Activated B cell treated with CpG ODN at 0.5 μM for 24 hours (primary cell): ENCODE data around the gene PRR14L. TPM values are rescaled to one million over a fixed set of nuclear protein-coding genes. Genes with fewer than 3 reads are reported as not detected.
"Not testable (repeated sequence)": the region's sequence is repeated elsewhere in the genome, so short reads cannot be mapped to it uniquely, and the experiment has no call there.

Experiments used
- ATAC-seq: fragments of 200-7000 bp; cut with Tn5 transposase; one replicate; pipeline ENCODE4 v1.10.0; 2021; ENCODE audit warnings: low read depth, mild to moderate bottlenecking, moderate library complexity
- CTCF ChIA-PET: fragments of 350-600 bp; sonication (Branson Sonifier 250); formaldehyde crosslinking; loops from one replicate; lab custom pipeline; 2021; ENCODE audit warnings: antibody characterized with exemption; lab: Charles Lee
- POLR2A ChIA-PET: fragments of 350-600 bp; sonication (Branson Sonifier 250); formaldehyde crosslinking; loops from one replicate; lab custom pipeline; 2021; ENCODE audit warnings: antibody characterized with exemption; lab: Charles Lee
- DNase-seq: peaks from one replicate; pipeline ENCODE4 v3.0.0; 2022
- H3K27ac Mint-ChIP-seq: one replicate; pipeline ENCODE4 v1.8.0; 2020; ENCODE audit warnings: mixed read lengths
- H3K27me3 Mint-ChIP-seq: one replicate; pipeline ENCODE4 v1.8.0; 2021; ENCODE audit warnings: mixed read lengths
- H3K36me3 Mint-ChIP-seq: one replicate; pipeline ENCODE4 v1.8.0; 2021; ENCODE audit warnings: low read depth, mixed read lengths
- H3K4me1 Mint-ChIP-seq: one replicate; pipeline ENCODE4 v1.8.0; 2021; ENCODE audit warnings: mixed read lengths
- H3K4me3 Mint-ChIP-seq: one replicate; pipeline ENCODE4 v1.8.0; 2020; ENCODE audit warnings: mild to moderate bottlenecking, mixed read lengths
- H3K9me3 Mint-ChIP-seq: one replicate; pipeline ENCODE4 v1.8.0; 2020; ENCODE audit warnings: mixed read lengths
- intact Hi-C: fragments of 100-400 bp; cut with micrococcal nuclease; formaldehyde crosslinking; loops from one replicate; pipeline ENCODE4 v1.15.1; 2024
- total RNA-seq: library from RNA; stranded (reverse); gene quantifications from 2 replicates; pipeline ENCODE4 v1.2.3, GENCODE V29; 2022
- TF ChIP-seq, protein P1 (sequence below): fragments of 200-600 bp; IDR thresholded peaks from one replicate; pipeline ENCODE4 v1.8.0; 2022; ENCODE audit warnings: antibody characterized with exemption, mild to moderate bottlenecking

The PRR14L gene
- total RNA-seq, 1 donor from 2014 or later: 59.5 TPM

DNA sequence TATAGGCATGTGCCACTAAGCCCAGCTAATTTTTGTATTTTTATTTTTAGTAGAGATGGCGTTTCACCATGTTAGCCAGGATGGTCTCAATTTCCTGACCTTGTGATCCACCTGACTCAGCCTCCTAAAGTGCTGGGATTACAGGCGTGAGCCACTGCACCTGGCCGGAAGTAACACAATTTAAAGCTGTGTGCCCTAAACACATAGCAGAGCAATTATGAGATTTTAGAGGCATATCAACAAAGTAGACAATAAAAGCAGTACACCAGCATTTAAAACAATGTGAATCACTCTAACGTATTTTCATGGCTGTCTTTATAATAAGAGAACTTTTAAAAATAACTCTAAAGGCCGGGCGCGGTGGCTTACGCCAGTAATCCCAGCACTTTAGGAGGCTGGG is 42.4 kb downstream of the PRR14L start:
- TF ChIP-seq, protein P1, sequence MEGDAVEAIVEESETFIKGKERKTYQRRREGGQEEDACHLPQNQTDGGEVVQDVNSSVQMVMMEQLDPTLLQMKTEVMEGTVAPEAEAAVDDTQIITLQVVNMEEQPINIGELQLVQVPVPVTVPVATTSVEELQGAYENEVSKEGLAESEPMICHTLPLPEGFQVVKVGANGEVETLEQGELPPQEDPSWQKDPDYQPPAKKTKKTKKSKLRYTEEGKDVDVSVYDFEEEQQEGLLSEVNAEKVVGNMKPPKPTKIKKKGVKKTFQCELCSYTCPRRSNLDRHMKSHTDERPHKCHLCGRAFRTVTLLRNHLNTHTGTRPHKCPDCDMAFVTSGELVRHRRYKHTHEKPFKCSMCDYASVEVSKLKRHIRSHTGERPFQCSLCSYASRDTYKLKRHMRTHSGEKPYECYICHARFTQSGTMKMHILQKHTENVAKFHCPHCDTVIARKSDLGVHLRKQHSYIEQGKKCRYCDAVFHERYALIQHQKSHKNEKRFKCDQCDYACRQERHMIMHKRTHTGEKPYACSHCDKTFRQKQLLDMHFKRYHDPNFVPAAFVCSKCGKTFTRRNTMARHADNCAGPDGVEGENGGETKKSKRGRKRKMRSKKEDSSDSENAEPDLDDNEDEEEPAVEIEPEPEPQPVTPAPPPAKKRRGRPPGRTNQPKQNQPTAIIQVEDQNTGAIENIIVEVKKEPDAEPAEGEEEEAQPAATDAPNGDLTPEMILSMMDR: no peak
- ChIA-PET CTCF (no interaction called here), POLR2A (interaction anchor here (0.7 kb wide), 1 partner anchor 16 kb away, joined by 3 read pairs; no protein-coding TSS in a partner anchor)
- Mint-ChIP-seq H3K4me1 (no peaks in the 10 kb centered on the region), H3K27me3 (no peaks in the 10 kb centered on the region), H3K9me3 (no peaks in the 10 kb centered on the region), H3K27ac (no peak overlapping the region), H3K4me3 (no peak overlapping the region), H3K36me3 (peaks cover 48% of the 10 kb centered on the region)
- intact Hi-C loops: no loop called here
- DNase-seq (no peak), ATAC-seq (no peak)

DNA sequence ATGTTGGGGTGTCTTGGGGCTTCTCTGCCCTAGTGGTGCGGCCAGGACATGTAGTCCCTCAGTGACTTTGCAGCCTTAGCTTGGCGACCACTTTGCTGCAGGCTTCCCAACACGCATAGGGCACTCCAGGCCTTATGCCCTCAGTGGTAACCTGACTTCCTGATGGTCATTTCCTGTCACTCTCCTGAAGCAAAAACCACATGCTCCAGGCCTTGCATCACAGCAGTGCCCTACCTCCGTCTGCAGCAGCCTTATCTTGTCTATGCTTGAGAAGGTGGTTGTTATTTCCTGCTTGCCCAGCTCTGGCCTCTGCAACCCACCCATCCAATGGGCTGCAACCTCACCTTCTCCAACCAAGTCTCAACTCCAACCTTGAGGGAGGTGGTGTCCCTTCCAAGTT is 54.5 kb downstream of the PRR14L start:
- DNase-seq (no peak), ATAC-seq (no peak)
- H3K27ac Mint-ChIP-seq: no peak overlapping the region
- H3K27me3 Mint-ChIP-seq: no peaks in the 10 kb centered on the region
- intact Hi-C loops: no loop called here
- no peaks in the 10 kb centered on the region for H3K9me3 Mint-ChIP-seq
- CTCF ChIA-PET: interaction anchor here (0.9 kb wide), 1 partner anchor 30 kb away, joined by 4 read pairs; no protein-coding TSS in a partner anchor
- TF ChIP-seq, protein P1: no peak
- no peaks in the 10 kb centered on the region for H3K4me1 Mint-ChIP-seq
- POLR2A ChIA-PET: no interaction called here
- peaks cover 77% of the 10 kb centered on the region for H3K36me3 Mint-ChIP-seq
- no peak overlapping the region for H3K4me3 Mint-ChIP-seq

DNA sequence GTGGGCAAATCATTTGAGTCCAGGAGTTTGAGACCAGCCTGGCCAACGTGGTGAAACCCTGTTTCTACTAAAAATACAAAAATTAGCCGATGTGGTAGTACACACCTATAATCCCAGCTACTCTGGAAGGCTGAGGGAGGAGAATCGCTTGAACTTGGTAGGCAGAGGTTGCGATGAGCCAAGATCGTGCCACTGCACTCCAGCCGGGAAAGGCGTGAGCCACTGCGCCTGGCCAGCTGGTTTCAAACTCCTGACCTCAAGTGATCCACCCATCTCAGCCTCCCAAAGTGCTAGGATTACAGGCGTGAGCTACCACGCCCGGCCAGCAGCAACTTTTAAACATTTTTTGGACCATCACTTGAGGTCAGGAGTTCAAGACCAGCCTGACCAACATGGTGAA is 55.9 kb downstream of the PRR14L start:
- peaks cover 68% of the 10 kb centered on the region for H3K36me3 Mint-ChIP-seq
- H3K4me3 Mint-ChIP-seq, H3K4me1 Mint-ChIP-seq, H3K27ac Mint-ChIP-seq, ATAC-seq, H3K9me3 Mint-ChIP-seq, H3K27me3 Mint-ChIP-seq, intact Hi-C loops, POLR2A ChIA-PET, DNase-seq, CTCF ChIA-PET: not testable (repeated sequence)

DNA sequence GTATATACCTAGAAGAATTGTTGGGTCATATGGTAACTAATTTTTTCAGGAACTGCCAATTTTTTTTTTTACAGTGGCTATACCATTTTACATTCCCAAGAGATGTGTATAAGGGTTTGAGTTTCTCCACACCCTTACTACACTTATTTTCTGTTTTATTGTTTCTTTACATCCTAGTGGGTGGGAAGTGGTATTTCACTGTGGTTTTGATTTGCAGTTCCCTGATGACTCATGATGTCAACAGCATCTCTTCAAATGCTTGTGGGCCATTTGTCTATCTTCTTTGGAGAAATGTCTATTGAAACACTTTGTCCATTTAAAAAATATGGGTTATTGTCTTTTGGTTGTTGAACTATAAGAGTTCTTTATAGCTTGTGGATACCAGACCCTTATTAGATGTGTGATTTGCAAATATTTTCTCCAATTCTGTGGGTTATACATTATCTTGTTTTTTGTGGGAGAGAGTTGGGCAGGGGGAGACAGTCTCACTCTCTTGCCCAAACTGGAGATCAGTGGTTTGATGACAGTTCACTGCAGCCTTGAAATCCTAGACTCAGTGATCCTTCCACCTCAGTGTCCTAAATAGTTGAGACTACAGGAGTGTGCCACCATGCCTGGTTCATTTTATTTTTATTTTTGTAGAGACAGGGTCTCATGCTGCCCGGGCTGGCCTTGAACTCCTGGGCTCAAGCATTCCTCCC is 57.6 kb downstream of the PRR14L start:
- peaks cover 64% of the 10 kb centered on the region for H3K36me3 Mint-ChIP-seq
- H3K9me3 Mint-ChIP-seq: no peaks in the 10 kb centered on the region
- no peak overlapping the region for H3K27ac Mint-ChIP-seq
- H3K4me1 Mint-ChIP-seq: no peaks in the 10 kb centered on the region
- ChIA-PET CTCF (no interaction called here), POLR2A (interaction anchor here (1.3 kb wide), 1 partner anchor 30 kb away, joined by 5 read pairs; the partner anchor contains the start of gene PISD)
- DNase-seq (no peak), ATAC-seq (no peak)
- TF ChIP-seq, protein P1: no peak
- no peaks in the 10 kb centered on the region for H3K27me3 Mint-ChIP-seq
- intact Hi-C loops: no loop called here
- H3K4me3 Mint-ChIP-seq: no peak overlapping the region

DNA sequence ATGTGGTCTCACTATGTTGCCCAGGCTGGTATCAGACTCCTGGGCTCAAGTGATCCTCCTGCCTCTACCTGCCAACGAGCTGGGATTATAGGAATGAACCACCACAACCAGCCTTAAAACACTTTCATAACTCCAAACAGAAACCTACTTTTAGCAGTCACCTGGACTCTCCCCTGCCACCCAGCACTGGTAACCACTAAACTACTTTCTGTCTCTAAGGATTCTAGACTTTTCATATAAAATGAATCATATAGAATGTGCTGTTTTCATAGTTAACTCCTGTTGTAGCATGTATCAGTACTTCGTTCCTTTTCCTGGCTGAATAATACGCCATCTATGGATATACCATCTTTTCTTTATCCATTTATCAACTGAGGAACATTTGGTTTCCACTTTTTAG is 58.5 kb downstream of the PRR14L start:
- Mint-ChIP-seq H3K27ac (no peak overlapping the region), H3K4me3 (no peak overlapping the region), H3K4me1 (no peaks in the 10 kb centered on the region), H3K27me3 (no peaks in the 10 kb centered on the region), H3K9me3 (no peaks in the 10 kb centered on the region), H3K36me3 (peaks cover 65% of the 10 kb centered on the region)
- ATAC-seq (no peak), DNase-seq (no peak)
- CTCF ChIA-PET: no interaction called here
- POLR2A ChIA-PET: interaction anchor here (0.6 to 1.3 kb wide), 3 partner anchors 15 to 30 kb away, joined by 3 to 5 read pairs (median 3); partner anchors contain the start of gene PISD
- TF ChIP-seq, protein P1: no peak
- intact Hi-C loops: no loop called here
